Measurements from ENCODE around the gene MLH3. TPM values are rescaled to one million over a fixed set of nuclear protein-coding genes. Genes with fewer than 3 reads are reported as not detected.

MLH3 gene
- total and polyA plus RNA-seq, 2 of the 13 experiments (the other 11 are each of a cell fraction or from before 2014, with no cell fraction given): 14.4 to 24.8 TPM

- peak overlapping the region; percentile 89 for H3K9ac ChIP-seq (ENCODE audit: insufficient read depth, low read depth, low read length)
- no peaks in the 10 kb centered on the region for H3K9me3 ChIP-seq (ENCODE audit: low read length)
- intact Hi-C loops (cut with micrococcal nuclease; ENCODE audit: unreplicated experiment): loop anchor here (10.0 kb wide), 1 partner anchor 65 kb away; the partner anchor contains the start of gene EIF2B2
- no peaks in the 10 kb centered on the region for H3K27me3 ChIP-seq (ENCODE audit: control insufficient read depth in 1 of 2, insufficient read depth in 2 of 2, low read length in 2 of 2)
- in situ Hi-C loops (cut with HindIII; ENCODE audit: extremely low pct_ligation_motif_present, low pct_unique_long_range_greater_than_20kb): no loop called here
- WGBS (ENCODE audit: low lambda C conversion rate): 4% methylated on average over 5 of the region's 12 CpGs
- BruUV-seq (replicated peaks): no TSS peak
- peak overlapping the region; percentile 98 for H3K4me2 ChIP-seq (ENCODE audit: low read depth, low read length)
- CTCF ChIA-PET (ENCODE audit: low intra/inter-chr PET ratio, low total read pairs): no interaction called here
- peak overlapping the region; percentile 67 to 80 (median 68) for H3K4me3 ChIP-seq (replicated peaks in 1 of 3; ENCODE audit: insufficient read depth in 1 of 3, low read depth in 2 of 3, low read length in 3 of 3)
- H2AFZ ChIP-seq (ENCODE audit: low read length): peak overlapping the region; percentile 30
- H3K27ac ChIP-seq (ENCODE audit: extremely low read length, insufficient read depth, low read length): peak overlapping the region; percentile 95
- H3K36me3 ChIP-seq (replicated peaks in 1 of 2; ENCODE audit: control insufficient read depth in 1 of 2, insufficient read depth in 2 of 2, low read length in 2 of 2): no peaks in the 10 kb centered on the region
- H3K79me2 ChIP-seq (ENCODE audit: insufficient read depth, low read length): peaks cover 16% of the 10 kb centered on the region
- peak; percentile 47 for DNase-seq (ENCODE audit: low spot score)
- POLR2A ChIA-PET: interaction anchor here (0.6 to 2.3 kb wide), 25 partner anchors 8 to 1218 kb away, joined by 3 to 14 read pairs (median 4); partner anchors contain the start of genes EIF2B2, MLH3, NEK9 and PGF
- FAIRE-seq: no peak
- no peaks in the 10 kb centered on the region for H4K20me1 ChIP-seq (ENCODE audit: insufficient read depth, low read length)
- ATAC-seq: peak; percentile 79
- peaks cover 43% of the 10 kb centered on the region for H3K4me1 ChIP-seq (ENCODE audit: insufficient read depth, low read length)
- TF ChIP-seq SP4 (CRISPR knock-in tag; IDR thresholded peaks at IDR 0.05): peak; percentile 4; the same call in 1 of the 2 replicates
- peak; percentile 8; the same call in 1 of the 2 replicates for TF ChIP-seq IRF2 (CRISPR knock-in tag; IDR thresholded peaks at IDR 0.05)
- peak; percentile 70; the same call in 1 of the 2 replicates for TF ChIP-seq SIN3A (IDR thresholded peaks at IDR 0.05; ENCODE audit: borderline replicate concordance, low read depth, low read length)
- TF ChIP-seq LBX2 (CRISPR knock-in tag; IDR thresholded peaks at IDR 0.05; ENCODE audit: borderline replicate concordance): no peak
- no peak for TF ChIP-seq SALL1 (CRISPR knock-in tag; IDR thresholded peaks at IDR 0.05)
- TF ChIP-seq BRF2 (CRISPR knock-in tag; IDR thresholded peaks at IDR 0.05): 0 out of 2 replicates have a peak, but pooled peaks have one; percentile 54
- peak; percentile 45 for TF ChIP-seq SAP130 (CRISPR knock-in tag; IDR thresholded peaks at IDR 0.05; ENCODE audit: low read depth)
- peak; percentile 56; the same call in 1 of the 2 replicates for TF ChIP-seq NR2F6 (IDR thresholded peaks at IDR 0.05)
- TF ChIP-seq NR2F6 (CRISPR knock-in tag; IDR thresholded peaks at IDR 0.05): no peak
- TF ChIP-seq ZNF567 (CRISPR knock-in tag; IDR thresholded peaks at IDR 0.05; ENCODE audit: borderline replicate concordance): 0 out of 2 replicates have a peak, but pooled peaks have one; percentile 24
- TF ChIP-seq, protein P1, sequence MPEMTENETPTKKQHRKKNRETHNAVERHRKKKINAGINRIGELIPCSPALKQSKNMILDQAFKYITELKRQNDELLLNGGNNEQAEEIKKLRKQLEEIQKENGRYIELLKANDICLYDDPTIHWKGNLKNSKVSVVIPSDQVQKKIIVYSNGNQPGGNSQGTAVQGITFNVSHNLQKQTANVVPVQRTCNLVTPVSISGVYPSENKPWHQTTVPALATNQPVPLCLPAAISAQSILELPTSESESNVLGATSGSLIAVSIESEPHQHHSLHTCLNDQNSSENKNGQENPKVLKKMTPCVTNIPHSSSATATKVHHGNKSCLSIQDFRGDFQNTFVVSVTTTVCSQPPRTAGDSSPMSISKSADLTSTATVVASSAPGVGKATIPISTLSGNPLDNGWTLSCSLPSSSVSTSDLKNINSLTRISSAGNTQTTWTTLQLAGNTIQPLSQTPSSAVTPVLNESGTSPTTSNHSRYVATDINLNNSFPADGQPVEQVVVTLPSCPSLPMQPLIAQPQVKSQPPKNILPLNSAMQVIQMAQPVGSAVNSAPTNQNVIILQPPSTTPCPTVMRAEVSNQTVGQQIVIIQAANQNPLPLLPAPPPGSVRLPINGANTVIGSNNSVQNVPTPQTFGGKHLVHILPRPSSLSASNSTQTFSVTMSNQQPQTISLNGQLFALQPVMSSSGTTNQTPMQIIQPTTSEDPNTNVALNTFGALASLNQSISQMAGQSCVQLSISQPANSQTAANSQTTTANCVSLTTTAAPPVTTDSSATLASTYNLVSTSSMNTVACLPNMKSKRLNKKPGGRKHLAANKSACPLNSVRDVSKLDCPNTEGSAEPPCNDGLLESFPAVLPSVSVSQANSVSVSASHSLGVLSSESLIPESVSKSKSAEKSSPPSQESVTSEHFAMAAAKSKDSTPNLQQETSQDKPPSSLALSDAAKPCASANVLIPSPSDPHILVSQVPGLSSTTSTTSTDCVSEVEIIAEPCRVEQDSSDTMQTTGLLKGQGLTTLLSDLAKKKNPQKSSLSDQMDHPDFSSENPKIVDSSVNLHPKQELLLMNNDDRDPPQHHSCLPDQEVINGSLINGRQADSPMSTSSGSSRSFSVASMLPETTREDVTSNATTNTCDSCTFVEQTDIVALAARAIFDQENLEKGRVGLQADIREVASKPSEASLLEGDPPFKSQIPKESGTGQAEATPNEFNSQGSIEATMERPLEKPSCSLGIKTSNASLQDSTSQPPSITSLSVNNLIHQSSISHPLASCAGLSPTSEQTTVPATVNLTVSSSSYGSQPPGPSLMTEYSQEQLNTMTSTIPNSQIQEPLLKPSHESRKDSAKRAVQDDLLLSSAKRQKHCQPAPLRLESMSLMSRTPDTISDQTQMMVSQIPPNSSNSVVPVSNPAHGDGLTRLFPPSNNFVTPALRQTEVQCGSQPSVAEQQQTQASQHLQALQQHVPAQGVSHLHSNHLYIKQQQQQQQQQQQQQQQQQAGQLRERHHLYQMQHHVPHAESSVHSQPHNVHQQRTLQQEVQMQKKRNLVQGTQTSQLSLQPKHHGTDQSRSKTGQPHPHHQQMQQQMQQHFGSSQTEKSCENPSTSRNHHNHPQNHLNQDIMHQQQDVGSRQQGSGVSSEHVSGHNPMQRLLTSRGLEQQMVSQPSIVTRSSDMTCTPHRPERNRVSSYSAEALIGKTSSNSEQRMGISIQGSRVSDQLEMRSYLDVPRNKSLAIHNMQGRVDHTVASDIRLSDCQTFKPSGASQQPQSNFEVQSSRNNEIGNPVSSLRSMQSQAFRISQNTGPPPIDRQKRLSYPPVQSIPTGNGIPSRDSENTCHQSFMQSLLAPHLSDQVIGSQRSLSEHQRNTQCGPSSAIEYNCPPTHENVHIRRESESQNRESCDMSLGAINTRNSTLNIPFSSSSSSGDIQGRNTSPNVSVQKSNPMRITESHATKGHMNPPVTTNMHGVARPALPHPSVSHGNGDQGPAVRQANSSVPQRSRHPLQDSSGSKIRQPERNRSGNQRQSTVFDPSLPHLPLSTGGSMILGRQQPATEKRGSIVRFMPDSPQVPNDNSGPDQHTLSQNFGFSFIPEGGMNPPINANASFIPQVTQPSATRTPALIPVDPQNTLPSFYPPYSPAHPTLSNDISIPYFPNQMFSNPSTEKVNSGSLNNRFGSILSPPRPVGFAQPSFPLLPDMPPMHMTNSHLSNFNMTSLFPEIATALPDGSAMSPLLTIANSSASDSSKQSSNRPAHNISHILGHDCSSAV (CRISPR knock-in tag; IDR thresholded peaks at IDR 0.05; ENCODE audit: borderline replicate concordance): 0 out of 2 replicates have a peak, but pooled peaks have one; percentile 21
- TF ChIP-seq, protein P2, sequence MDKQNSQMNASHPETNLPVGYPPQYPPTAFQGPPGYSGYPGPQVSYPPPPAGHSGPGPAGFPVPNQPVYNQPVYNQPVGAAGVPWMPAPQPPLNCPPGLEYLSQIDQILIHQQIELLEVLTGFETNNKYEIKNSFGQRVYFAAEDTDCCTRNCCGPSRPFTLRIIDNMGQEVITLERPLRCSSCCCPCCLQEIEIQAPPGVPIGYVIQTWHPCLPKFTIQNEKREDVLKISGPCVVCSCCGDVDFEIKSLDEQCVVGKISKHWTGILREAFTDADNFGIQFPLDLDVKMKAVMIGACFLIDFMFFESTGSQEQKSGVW (CRISPR knock-in tag; IDR thresholded peaks at IDR 0.05; ENCODE audit: borderline replicate concordance): no peak
- peak; percentile 68; the same call in 1 of the 3 replicates for TF ChIP-seq MXI1 (IDR thresholded peaks at IDR 0.05; ENCODE audit: borderline replicate concordance, low read depth, low read length)
- TF ChIP-seq ZNF263 (CRISPR knock-in tag; IDR thresholded peaks at IDR 0.05): peak; percentile 22; the same call in 1 of the 2 replicates
- TF ChIP-seq ZNF264 (CRISPR knock-in tag; IDR thresholded peaks at IDR 0.05): 0 out of 2 replicates have a peak, but pooled peaks have one; percentile 7
Observed at GRCh38 chr14:75069811-75070145, 18.5 kb upstream of the MLH3 start.

Data from HepG2 (cell line).